H1 (cell line): ENCODE measurements around the gene CCDC183. TPM values are rescaled to one million over a fixed set of nuclear protein-coding genes. Genes with fewer than 3 reads are reported as not detected.
"Not testable (repeated sequence)": the region's sequence is repeated elsewhere in the genome, so short reads cannot be mapped to it uniquely, and the experiment has no call there.

Source experiments
- CTCF ChIA-PET: fragments of 300-600 bp; sonication (Branson Sonifier 250); formaldehyde crosslinking; loops from one replicate; lab custom pipeline; 2021; ENCODE audit not compliant: partially characterized antibody; lab: Charles Lee
- POLR2A ChIA-PET: fragments of 300-600 bp; sonication (Branson Sonifier 250); formaldehyde crosslinking; loops from one replicate; lab custom pipeline; 2021; ENCODE audit warnings: inconsistent platforms; ENCODE audit not compliant: partially characterized antibody; lab: Charles Lee
- DNase-seq, 2 experiments: peaks; one replicate each; pipeline versions ENCODE4 v3.0.0 to v3.0.0-alpha.2; 2010 to 2022; ENCODE audit warnings: low spot score in 2 of 2, low read depth in 1 of 2, mixed read lengths in 1 of 2
- FAIRE-seq: peaks from 2 replicates; lab custom pipeline; 2011; peaks lifted over from hg19 to GRCh38; lab: Jason Lieb, UNC
- H2AFZ ChIP-seq: 2 replicates; pipeline ENCODE4 v1.8.1; 2012; ENCODE audit warnings: low read length, inconsistent platforms
- H2AK5ac ChIP-seq: 2 replicates; pipeline ENCODE4 v1.6.1; 2013; ENCODE audit warnings: low read depth, low read length
- H2BK120ac ChIP-seq: replicated peaks from 2 replicates; pipeline ENCODE3; 2013; ENCODE audit warnings: low read depth, low read length, inconsistent platforms
- H2BK12ac ChIP-seq: 2 replicates; pipeline ENCODE4 v1.6.1; 2013; ENCODE audit warnings: low read depth, low read length
- H2BK15ac ChIP-seq: 2 replicates; pipeline ENCODE4 v1.6.1; 2013; ENCODE audit warnings: low read length
- H2BK20ac ChIP-seq: 2 replicates; pipeline ENCODE4 v1.6.1; 2013; ENCODE audit warnings: low read length
- H2BK5ac ChIP-seq: 2 replicates; pipeline ENCODE4 v1.6.1; 2013; ENCODE audit warnings: low read depth, low read length
- H3K14ac ChIP-seq: 2 replicates; pipeline ENCODE4 v1.6.1; 2013; ENCODE audit warnings: inconsistent platforms; ENCODE audit not compliant: insufficient read length
- H3K18ac ChIP-seq: 2 replicates; pipeline ENCODE4 v1.6.1; 2013; ENCODE audit warnings: low read length; ENCODE audit errors: extremely low read depth
- H3K23ac ChIP-seq: 2 replicates; pipeline ENCODE4 v1.6.1; 2013; ENCODE audit warnings: inconsistent platforms; ENCODE audit not compliant: insufficient read length
- H3K23me2 ChIP-seq: 2 replicates; pipeline ENCODE4 v1.6.1; 2013; ENCODE audit warnings: low read depth, low read length
- H3K27ac ChIP-seq: 2 replicates; pipeline ENCODE4 v1.6.1; 2011; ENCODE audit warnings: low read depth, low read length, inconsistent platforms
- H3K27me3 ChIP-seq, 4 experiments: replicated peaks in 1 of 4; 1 replicate in 1 of 4; 2 replicates in 3 of 4; pipeline versions ENCODE4 v1.6.1 to v1.8.1; 2011 to 2013; ENCODE audit warnings: low read length in 3 of 4, mild to moderate bottlenecking in 3 of 4, inconsistent platforms in 2 of 4, mixed read lengths in 2 of 4, moderate library complexity in 1 of 4; ENCODE audit not compliant: control insufficient read depth in 3 of 4, insufficient read depth in 3 of 4; ENCODE audit errors: extremely low read depth in 1 of 4
- H3K36me3 ChIP-seq, 4 experiments: 2 replicates each; pipeline versions ENCODE4 v1.6.1 to v1.8.1; 2011 to 2013; ENCODE audit warnings: mild to moderate bottlenecking in 4 of 4, low read length in 3 of 4, moderate library complexity in 2 of 4, control low read depth in 1 of 4, inconsistent platforms in 1 of 4; ENCODE audit not compliant: insufficient read depth in 4 of 4, control insufficient read depth in 2 of 4
- H3K4ac ChIP-seq: replicated peaks from 2 replicates; pipeline ENCODE3; 2013; ENCODE audit warnings: low read length, low read depth, mixed read lengths, inconsistent platforms; ENCODE audit not compliant: insufficient read length
- H3K4me1 ChIP-seq, 4 experiments: replicated peaks in 1 of 4; 1 replicate in 1 of 4; 2 replicates in 3 of 4; pipeline versions ENCODE4 v1.6.1 to v1.8.1; 2011 to 2013; ENCODE audit warnings: low read length in 3 of 4, inconsistent platforms in 2 of 4, mixed read lengths in 1 of 4; ENCODE audit not compliant: insufficient read depth in 4 of 4, control insufficient read depth in 3 of 4
- H3K4me2 ChIP-seq, 2 experiments: 2 replicates each; pipeline versions ENCODE4 v1.6.1 to v1.8.1; 2011 to 2013; ENCODE audit warnings: low read depth in 2 of 2, low read length in 2 of 2, control low read depth in 1 of 2, inconsistent platforms in 1 of 2, mild to moderate bottlenecking in 1 of 2; ENCODE audit not compliant: insufficient read depth in 1 of 2
- H3K4me3 ChIP-seq, 4 experiments: fragments of 200-600, 300-600 bp in 1 of 4; sonication (generic), shearing (Covaris generic), sonication (Bioruptor Twin) in 1 of 4; 2 replicates each; pipeline versions ENCODE4 v1.5.1 to v1.8.1; 2011 to 2016; ENCODE audit warnings: low read length in 4 of 4, low read depth in 3 of 4, control low read depth in 2 of 4, inconsistent platforms in 2 of 4, mild to moderate bottlenecking in 2 of 4, mixed read lengths in 1 of 4, moderate library complexity in 1 of 4; ENCODE audit not compliant: insufficient read depth in 2 of 4; ENCODE audit errors: extremely low read depth in 1 of 4
- H3K56ac ChIP-seq: replicated peaks from 2 replicates; pipeline ENCODE3; 2013; ENCODE audit warnings: low read depth, mild to moderate bottlenecking, mixed read lengths, low read length, inconsistent platforms; ENCODE audit not compliant: insufficient read length
- H3K79me1 ChIP-seq: 2 replicates; pipeline ENCODE4 v1.6.1; 2013; ENCODE audit warnings: low read depth, low read length, control low read depth
- H3K79me2 ChIP-seq, 2 experiments: 2 replicates each; pipeline versions ENCODE4 v1.6.1 to v1.8.1; 2012 to 2013; ENCODE audit warnings: low read length in 2 of 2, mild to moderate bottlenecking in 2 of 2, inconsistent platforms in 1 of 2; ENCODE audit not compliant: insufficient read depth in 2 of 2, control insufficient read depth in 1 of 2
- H3K9ac ChIP-seq, 4 experiments: replicated peaks in 1 of 4; 1 replicate in 1 of 4; 2 replicates in 3 of 4; pipeline versions ENCODE4 v1.6.1 to v1.8.1; 2011 to 2013; ENCODE audit warnings: low read depth in 3 of 4, low read length in 3 of 4, control low read depth in 2 of 4, mild to moderate bottlenecking in 2 of 4, moderate library complexity in 2 of 4, inconsistent platforms in 1 of 4; ENCODE audit errors: extremely low read depth in 1 of 4
- H3K9me3 ChIP-seq, 2 experiments: 2 replicates each; pipeline versions ENCODE4 v1.6.1 to v1.8.1; 2012 to 2013; ENCODE audit warnings: mild to moderate bottlenecking in 2 of 2, moderate library complexity in 2 of 2, control low read depth in 1 of 2, inconsistent platforms in 1 of 2, low read depth in 1 of 2, low read length in 1 of 2, mixed read lengths in 1 of 2; ENCODE audit not compliant: insufficient read depth in 2 of 2
- H4K20me1 ChIP-seq, 2 experiments: replicated peaks in 1 of 2; 2 replicates each; pipeline versions ENCODE3 to v1.8.1; 2011 to 2013; ENCODE audit warnings: inconsistent platforms in 2 of 2, low read length in 2 of 2, mild to moderate bottlenecking in 1 of 2; ENCODE audit not compliant: insufficient read depth in 2 of 2, control insufficient read depth in 1 of 2
- H4K5ac ChIP-seq: 2 replicates; pipeline ENCODE4 v1.6.1; 2013; ENCODE audit warnings: low read length, low read depth, mixed read lengths, inconsistent platforms; ENCODE audit not compliant: insufficient read length
- H4K8ac ChIP-seq: 2 replicates; pipeline ENCODE4 v1.8.0; 2013; ENCODE audit warnings: mild to moderate bottlenecking, moderate library complexity, low read length, inconsistent platforms; ENCODE audit not compliant: insufficient read depth; ENCODE audit errors: extremely low read depth
- H4K91ac ChIP-seq: replicated peaks from 2 replicates; pipeline ENCODE3; 2013; ENCODE audit warnings: low read length, mixed read lengths, inconsistent platforms; ENCODE audit not compliant: insufficient read length
- WGBS, 2 experiments: shearing (Covaris generic) in 1 of 2; methylation state at CpG; one replicate each; pipeline versions ENCODE4 v1.1.6 to v1.1.7; 2013 to 2015; ENCODE audit warnings: low lambda C conversion rate in 2 of 2, mixed read lengths in 2 of 2, inconsistent platforms in 1 of 2, low coverage in 1 of 2, missing lambda C conversion rate in 1 of 2; ENCODE audit not compliant: insufficient replicate concordance in 2 of 2, insufficient coverage in 1 of 2, insufficient read length in 1 of 2; ENCODE audit errors: extremely low coverage in 1 of 2, missing lambda C conversion rate in 1 of 2; 5-methylcytosine and 5-hydroxymethylcytosine counted together
- polyA plus RNA-seq, 7 experiments: library from polyadenylated mRNA; depleted of rRNA in 3 of 7; stranded (reverse) in 5 of 7; unstranded in 2 of 7; fragments of >200 nt in 5 of 7; fragments of 200-250 nt in 2 of 7; gene quantifications; 1 replicate in 5 of 7; 2 replicates in 1 of 7; 4 replicates in 1 of 7; pipeline versions ENCODE4 v1.2.1 to v1.2.3, GENCODE V29; 2011 to 2013; ENCODE audit warnings: missing spikeins in 2 of 7, mixed read lengths in 2 of 7
- total RNA-seq: library from RNA; stranded (reverse); fragmentation: NEBNext Ultra II Directional; extraction: Animal tissue kit (Norgen Biotek cat#: 25700); gene quantifications from 2 replicates; pipeline ENCODE4 v1.2.1, GENCODE V29; 2021

Gene CCDC183
- total and polyA plus RNA-seq, 2 of the 8 experiments (the other 6 are each of a cell fraction or from before 2014, with no cell fraction given) = 0.51 to 1.6 TPM

DNA sequence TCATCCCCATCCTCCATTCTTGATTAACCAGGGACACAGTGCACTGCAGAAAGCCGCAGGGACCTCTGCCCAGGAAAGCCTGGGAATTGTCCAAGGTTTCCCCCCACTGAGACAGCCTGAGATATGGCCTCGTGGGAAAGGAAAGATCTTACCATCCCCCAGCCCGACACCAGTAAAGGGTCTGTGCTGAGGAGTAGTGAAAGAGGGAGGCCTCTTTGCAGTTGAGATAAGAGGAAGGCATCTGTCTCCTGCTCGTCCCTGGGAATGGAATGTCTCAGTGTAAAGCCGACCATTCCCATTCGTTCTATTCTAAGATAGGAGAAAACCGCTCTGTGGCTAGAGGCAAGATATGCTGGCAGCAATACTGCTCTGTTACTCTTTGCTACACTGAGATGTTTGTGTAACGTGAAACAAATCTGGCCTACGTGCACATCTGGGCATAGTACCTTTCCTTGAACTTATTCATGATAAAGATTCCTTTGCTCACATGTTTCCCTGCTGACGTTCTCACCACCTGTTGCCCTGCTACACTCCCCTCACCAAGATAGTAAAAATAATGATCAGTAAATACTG is 723 bp downstream of the CCDC183 start:
- 70% methylated on average over 10 of the region's 10 CpGs; no CpG with 5 or more reads in 1 of the 2 experiments for WGBS, 2 experiments
- H4K91ac ChIP-seq, H2AFZ ChIP-seq, H2AK5ac ChIP-seq, H3K9me3 ChIP-seq, H4K5ac ChIP-seq, H3K4me2 ChIP-seq, H3K36me3 ChIP-seq, H2BK5ac ChIP-seq, FAIRE-seq, H3K79me1 ChIP-seq, H3K56ac ChIP-seq, H4K8ac ChIP-seq, H2BK15ac ChIP-seq, H3K18ac ChIP-seq, H3K9ac ChIP-seq, H3K27ac ChIP-seq, DNase-seq, H4K20me1 ChIP-seq, H2BK120ac ChIP-seq, H3K23ac ChIP-seq, H3K79me2 ChIP-seq, H2BK12ac ChIP-seq, H3K4ac ChIP-seq, H3K14ac ChIP-seq, H2BK20ac ChIP-seq, H3K4me3 ChIP-seq: not testable (repeated sequence)
- ChIA-PET POLR2A (interaction anchor here (1.6 kb wide), 1 partner anchor 10 kb away, joined by 5 read pairs; no protein-coding TSS in a partner anchor), CTCF (interaction anchor here (0.6 to 1.2 kb wide), 3 partner anchors 9 to 647 kb away, joined by 3 to 4 read pairs (median 3); no protein-coding TSS in a partner anchor)
- peaks cover 0 to 19% (median 13%) of the 10 kb centered on the region in 4 experiments; a peak in 6 of 7 replicates for H3K4me1 ChIP-seq
- peaks cover 0 to 16% (median 10%) of the 10 kb centered on the region in 4 experiments; a peak in 5 of 7 replicates for H3K27me3 ChIP-seq
- H3K23me2 ChIP-seq = peaks cover 15% of the 10 kb centered on the region; the same call in 1 of the 2 replicates
